GM18520 (cell line): ENCODE measurements around the gene GDAP1L1.
"Not testable (repeated sequence)": the region's sequence is repeated elsewhere in the genome, so short reads cannot be mapped to it uniquely, and the experiment has no call there.

Experiments
- ATAC-seq: cut with Tn5 transposase; IDR thresholded peaks from one replicate; pipeline ENCODE4 v1.9.1; 2021; ENCODE audit not compliant: unreplicated experiment

The GDAP1L1 gene

GRCh38 chr20:44219170-44219730 is 27.9 kb upstream of the GDAP1L1 start:
- ATAC-seq, result no peak

- no peak for ATAC-seq
Measured at GRCh38 chr20:44219791-44220190, 27.3 kb upstream of the GDAP1L1 start.

- ATAC-seq, result no peak
Measured at GRCh38 chr20:44221368-44221954, 25.6 kb upstream of the GDAP1L1 start.

- no peak for ATAC-seq
Measured at GRCh38 chr20:44222027-44222426, 25.1 kb upstream of the GDAP1L1 start.

- no peak for ATAC-seq
Measured at GRCh38 chr20:44222633-44223368, 24.3 kb upstream of the GDAP1L1 start.

GRCh38 chr20:44223721-44224120 is 23.4 kb upstream of the GDAP1L1 start:
- no peak for ATAC-seq

GRCh38 chr20:44224637-44225036 is 22.5 kb upstream of the GDAP1L1 start:
- ATAC-seq, result no peak

GRCh38 chr20:44228465-44229258 is 18.4 kb upstream of the GDAP1L1 start:
- no peak for ATAC-seq

GRCh38 chr20:44231193-44231592 is 15.9 kb upstream of the GDAP1L1 start:
- ATAC-seq, result no peak

- ATAC-seq, result no peak
Measured at GRCh38 chr20:44231713-44232468, 15.2 kb upstream of the GDAP1L1 start.

- ATAC-seq, result not testable (repeated sequence)
Measured at GRCh38 chr20:44232469-44232856, 14.6 kb upstream of the GDAP1L1 start.

GRCh38 chr20:44233436-44234016 is 13.6 kb upstream of the GDAP1L1 start:
- no peak for ATAC-seq

GRCh38 chr20:44234566-44235317 is 12.4 kb upstream of the GDAP1L1 start:
- no peak for ATAC-seq

GRCh38 chr20:44235702-44236101 is 11.4 kb upstream of the GDAP1L1 start:
- ATAC-seq, result no peak

GRCh38 chr20:44236840-44237239 is 10.3 kb upstream of the GDAP1L1 start:
- not testable (repeated sequence) for ATAC-seq

- no peak for ATAC-seq
Measured at GRCh38 chr20:44241796-44242195, 5.3 kb upstream of the GDAP1L1 start.

- no peak for ATAC-seq
Measured at GRCh38 chr20:44245977-44246376, 1.1 kb upstream of the GDAP1L1 start.

GRCh38 chr20:44247586-44248409 is 690 bp downstream of the GDAP1L1 start:
- no peak for ATAC-seq

- no peak for ATAC-seq
Measured at GRCh38 chr20:44248410-44248759, 1.3 kb downstream of the GDAP1L1 start.
